ENCODE results near the gene CFAP99.

- no peak for TF ChIP-seq CTCF (conservative IDR thresholded peaks at IDR 0.05 in 1 of 2, IDR thresholded peaks at IDR 0.05 in 1 of 2; ENCODE audit: low read depth in 1 of 2, low read length in 2 of 2)
- TF ChIP-seq EZH2 (IDR thresholded peaks at IDR 0.05; ENCODE audit: low read length, missing control alignments) = no peak
Observed at GRCh38 chr4:2387829-2388228, 30.9 kb upstream of the CFAP99 start.

Measured in fibroblast of lung (primary cell).